SIG-M5 treated with dmso at 0.1 percent for 504 hours (cell line): ENCODE results near the gene PCDH9.

Experiments
- DNase-seq: peaks from one replicate; lab custom pipeline; 2025; ENCODE audit not compliant: unreplicated experiment; lab: John Stamatoyannopoulos, UW

PCDH9 gene

DNA sequence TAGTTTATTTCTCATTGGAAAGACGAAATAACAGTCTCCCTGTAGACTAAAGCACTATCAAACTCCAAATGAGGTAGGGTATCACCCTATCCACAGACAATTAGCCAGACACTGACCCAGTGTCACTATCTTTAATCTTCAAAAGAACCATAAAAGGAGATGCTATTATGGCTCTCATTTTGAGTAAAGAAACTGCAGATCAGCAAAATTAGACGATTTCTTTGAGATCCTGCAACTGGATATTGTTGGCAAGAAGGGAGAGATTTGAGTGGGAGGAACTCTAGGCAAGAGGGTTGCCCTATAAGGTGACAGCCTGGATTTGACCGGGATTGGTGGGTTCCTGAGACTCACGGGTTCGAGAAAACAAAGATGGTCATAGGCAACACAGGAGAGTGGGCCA, 71.2 kb downstream of the PCDH9 start:
- DNase-seq: no peak

DNA sequence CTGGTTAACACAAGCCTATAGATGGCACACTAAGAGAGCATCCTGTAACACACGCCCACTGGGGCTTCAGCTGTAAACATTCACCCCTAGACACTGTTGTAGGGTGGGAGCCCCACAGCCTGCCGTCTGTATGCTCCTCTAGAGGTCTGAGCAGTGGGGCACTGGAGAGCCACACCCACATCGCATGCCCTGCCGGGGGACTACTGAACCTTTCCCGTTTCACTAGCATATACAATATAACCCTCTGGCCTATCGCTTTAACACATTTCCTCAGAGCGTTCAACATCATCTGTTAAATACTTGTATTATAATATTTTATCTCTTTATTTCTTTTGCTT, 73.4 kb downstream of the PCDH9 start:
- no peak for DNase-seq

DNA sequence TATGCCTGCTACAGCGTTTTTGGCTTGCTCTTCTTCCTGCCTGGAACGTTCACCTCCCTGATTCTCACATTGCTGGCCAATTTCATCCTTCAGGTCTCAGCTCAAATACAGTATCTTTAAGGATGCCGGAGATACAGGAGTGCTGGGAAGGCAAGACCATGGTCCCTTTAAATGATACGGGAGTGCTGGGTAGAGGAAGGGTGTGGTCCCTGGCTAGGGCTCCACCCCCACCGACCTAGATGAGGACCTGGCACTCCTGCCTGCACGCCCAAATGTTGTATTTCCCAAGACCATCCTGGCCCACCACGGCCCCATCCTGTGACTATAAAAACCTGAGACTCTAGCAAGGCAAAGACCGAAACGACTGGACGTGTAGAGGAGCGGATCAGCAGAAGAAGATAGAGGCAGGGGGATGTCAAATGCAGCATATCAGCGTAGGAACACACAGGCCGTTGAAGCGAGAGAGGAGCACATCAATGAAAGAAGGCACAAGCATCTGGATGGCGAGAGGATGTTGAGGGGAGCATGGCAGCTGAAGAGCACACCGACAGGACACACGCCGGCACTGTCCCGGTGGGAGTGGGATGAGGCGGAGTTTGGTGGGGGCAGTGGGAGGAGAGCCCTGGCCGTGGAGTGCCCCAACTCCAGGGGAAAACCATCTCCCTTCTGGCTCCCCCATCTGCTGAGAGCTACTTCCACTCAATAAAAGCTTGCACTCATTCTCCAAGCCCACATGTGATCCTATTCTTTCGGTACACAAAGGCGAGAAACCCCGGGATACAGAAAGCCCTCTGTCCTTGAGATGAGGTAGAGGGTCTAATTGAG, 74.0 kb downstream of the PCDH9 start:
- DNase-seq: no peak

DNA sequence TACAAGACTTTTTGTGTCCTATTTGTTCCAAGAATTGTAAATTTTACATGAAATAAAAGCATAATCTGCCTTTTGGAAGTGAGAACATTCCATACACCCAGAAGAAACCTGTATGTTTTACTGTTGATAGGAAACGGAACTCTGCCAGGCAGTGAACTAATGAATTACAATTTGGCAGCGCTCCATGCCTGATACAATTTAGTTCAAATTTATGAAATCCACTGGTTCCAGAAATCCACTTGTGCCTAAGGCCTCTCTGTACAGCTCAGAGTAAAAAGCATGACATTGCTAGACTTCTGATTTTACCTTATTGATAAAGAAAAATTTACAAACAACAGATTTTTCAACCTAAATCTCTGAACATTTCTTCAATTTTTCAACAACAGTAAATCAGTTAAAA, 78.1 kb downstream of the PCDH9 start:
- no peak for DNase-seq

DNA sequence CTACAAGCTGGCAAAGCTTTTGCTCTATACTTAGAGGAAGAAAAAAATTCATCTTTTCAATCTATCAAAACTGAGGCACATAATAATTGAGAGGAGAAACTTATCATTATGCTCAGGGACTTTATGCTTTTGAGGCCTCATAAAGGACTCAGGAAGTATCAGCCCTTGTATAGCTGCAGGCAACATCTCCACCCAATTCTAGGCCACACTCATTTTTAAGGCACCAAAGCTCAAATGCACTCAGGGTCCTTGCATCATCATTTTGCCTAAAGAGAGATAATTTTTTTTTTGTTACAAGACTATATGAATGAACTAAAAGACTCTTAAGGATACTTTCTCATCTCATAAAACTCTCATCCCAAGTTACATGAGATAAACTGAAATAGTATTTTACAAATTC, 78.5 kb downstream of the PCDH9 start:
- DNase-seq: no peak

DNA sequence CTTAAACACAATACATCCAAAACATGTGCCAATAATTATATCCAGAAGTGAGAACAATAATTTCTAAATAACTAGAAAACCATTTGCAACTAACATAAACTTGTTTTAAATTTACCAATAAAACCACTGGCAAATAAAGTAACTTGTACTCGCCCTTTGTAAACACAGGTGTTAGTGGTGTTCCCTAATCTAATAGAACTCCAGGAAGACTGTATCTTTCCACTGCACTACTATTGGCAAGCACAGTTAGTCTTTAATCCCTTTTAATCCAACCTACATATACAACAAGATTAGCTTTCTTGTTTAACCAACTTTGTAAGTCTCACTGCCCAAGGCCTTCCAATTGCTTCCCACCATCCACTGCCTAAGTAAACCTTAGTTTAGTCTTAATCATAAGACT, 79.5 kb downstream of the PCDH9 start:
- no peak for DNase-seq

DNA sequence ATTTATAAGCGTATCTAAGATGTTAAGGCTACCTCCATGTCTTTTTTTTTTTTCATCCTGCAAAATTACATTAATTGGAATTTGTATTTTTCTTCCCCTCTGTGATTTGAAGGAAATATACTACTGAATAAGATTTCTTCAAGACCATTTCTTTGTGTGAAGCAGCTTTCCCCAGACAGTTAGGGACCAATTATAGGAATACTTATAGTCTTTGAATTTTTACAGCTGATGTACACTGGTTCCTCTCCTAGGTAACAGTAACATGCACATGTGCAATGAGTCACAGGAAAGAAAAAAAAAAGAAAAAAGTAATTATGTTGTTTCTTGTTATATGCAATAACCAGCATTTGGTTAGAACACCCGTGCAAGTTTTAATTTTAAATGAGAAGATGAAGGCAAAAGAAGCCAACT, 82.0 kb downstream of the PCDH9 start:
- no peak for DNase-seq

DNA sequence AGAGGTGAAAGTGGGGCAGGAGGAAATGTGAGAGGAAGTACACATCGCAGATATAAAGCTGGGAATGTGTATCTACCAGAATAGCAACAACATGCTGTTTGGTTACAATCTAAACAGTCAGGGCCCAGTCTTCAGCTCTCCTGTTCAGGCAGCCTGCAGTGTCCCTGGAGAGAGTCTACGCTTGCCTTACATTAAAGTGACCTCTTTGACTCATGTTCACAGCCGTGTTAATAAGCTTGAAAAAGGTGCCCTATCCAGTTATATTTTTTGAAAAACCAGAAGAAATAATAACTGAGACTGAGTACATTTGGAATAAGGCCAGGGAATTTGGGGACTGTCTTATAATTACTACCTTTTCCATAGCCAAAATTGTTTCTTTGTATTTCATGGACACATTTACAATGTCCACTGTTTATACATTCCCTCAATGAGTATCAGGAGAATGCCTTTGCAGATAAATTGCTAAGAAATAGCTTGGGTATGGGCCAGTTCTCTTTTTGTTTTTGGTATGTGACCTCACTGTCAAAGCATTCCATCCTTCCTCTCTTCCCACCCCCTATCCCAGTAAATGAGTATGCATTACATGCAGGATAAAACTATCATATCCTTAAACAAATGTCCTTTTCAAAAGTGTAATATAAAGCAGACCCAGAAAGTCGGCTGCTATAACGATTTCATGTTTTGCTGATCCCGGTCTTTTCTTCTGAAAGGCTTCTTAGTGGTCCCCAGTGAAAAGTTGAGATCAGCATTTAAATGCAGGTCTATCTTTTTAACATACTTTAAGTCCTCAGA, 82.6 kb downstream of the PCDH9 start:
- no peak for DNase-seq

DNA sequence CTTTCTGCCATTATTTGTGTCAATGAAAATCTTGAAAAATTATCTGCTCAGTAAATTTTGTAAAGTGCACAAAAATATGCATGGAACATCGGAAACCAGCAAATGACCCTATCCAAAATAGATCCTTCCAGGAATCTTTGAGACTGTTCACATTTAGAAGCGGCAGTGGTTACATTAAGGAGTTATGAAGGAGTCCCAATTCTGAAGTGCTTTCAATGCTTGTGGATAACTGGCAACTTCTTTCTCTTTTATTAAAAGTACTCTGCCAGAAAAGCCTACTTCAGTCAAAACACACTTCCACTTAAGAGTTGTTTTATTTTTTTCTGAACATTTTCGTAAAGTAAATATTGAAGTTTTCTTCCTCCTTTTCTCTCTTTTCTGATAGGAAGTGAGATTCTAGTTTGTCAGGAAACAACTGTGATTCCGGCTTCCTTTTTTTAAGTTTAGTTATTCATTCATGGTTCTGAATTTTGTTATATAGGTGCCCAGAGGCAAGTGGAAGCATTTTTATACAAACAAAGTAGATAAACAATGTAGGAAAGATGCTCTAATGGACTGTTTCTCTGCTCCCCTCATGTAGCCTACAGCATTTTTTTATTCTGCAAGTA, 83.5 kb downstream of the PCDH9 start:
- no peak for DNase-seq

DNA sequence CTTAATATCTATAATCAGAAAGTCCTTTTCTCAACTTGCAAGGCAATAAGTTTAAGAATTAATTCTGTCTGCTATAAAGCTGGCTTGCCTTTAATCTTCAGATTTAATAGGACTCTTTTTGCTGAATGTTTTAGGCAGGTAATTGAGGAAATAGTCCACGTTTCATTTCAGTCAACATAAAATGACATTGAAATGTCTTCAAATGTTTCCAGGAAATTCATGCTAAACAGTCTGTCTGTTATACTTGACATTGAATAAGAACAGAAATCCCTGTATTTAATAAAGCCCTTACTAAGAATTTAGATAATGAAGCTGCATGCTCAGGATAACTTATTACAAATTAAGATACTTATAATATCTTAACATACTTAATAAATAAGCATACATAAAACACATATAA, 84.2 kb downstream of the PCDH9 start:
- no peak for DNase-seq

DNA sequence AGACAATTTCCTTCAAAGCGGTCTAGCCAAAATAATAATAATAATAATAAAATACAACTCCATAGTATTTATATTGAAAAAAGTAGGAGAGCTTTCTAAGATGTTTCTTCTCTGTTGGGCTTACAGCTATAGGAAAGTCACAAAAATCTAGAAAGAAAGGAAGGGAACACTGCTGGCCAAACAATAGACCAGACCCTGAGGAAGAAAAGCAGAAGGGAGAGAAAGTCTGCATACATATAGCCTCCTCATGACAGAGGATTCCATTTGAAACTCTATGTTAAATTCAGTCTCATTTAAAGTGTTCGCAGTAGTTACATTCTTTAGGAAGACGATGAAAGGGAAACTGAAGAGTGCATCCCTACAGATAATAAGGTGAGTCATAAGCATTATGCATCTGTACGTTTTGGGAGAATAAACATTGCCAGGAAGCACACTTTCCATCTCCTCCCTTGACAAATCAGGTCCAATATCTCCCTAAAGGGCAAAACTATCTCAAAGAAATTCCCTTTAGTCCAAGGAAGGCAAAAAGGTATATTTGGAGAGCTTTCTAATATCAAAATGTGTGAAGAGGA, 86.5 kb downstream of the PCDH9 start:
- no peak for DNase-seq

DNA sequence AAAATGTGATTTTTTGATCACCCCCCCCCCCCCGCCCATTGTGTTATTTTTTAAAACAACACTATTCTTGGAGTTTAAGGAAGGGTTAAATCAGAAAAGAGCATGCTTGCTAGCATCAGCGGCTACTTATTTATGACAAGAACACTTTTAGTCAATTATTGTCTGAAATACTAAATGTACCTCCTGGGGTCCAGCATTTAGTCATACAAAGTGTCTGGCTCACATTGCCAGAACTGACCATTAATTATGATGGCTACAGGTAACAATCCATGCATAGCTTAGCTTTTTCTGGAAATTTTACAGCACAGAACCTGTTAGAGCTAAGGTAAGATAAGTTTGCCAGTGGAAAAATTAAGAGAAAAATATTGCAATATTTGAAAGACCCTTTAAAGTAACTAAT, 90.1 kb downstream of the PCDH9 start:
- no peak for DNase-seq

DNA sequence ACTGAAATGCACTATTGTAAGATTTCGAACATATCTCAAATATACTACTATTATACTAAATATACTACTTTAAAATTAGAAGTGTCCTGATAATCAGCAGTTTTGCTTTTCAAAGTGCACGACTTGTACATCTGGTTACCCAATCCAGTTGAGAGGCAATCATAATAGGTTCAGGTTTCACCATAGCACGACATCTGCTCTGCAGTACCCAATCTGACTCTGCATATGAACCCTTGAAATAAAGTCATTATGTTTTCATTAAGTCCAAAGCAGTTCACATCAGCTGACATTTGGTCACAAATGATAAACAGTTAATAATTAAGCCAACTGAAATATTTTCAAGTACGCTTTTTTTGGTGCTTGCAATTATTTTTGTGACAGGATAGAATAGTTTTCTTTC, 90.6 kb downstream of the PCDH9 start:
- DNase-seq: no peak

DNA sequence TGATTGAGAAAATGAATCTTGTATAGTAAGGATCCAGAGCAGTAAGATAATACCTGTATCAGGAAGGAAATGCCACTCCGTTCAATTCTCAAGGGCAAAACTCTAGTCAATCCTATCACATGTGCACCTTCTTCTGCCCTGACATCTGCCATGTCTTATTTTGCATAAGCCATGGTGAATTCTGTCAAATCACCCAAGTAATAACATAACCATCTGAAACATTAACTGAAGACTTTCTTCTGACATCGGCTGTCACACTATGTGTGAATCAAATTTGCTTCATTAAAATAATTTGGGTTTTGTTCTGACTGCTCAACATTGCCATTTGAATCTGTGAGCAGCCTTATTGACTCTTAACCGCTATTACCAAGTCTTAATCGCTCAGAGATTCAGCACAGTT, 91.2 kb downstream of the PCDH9 start:
- DNase-seq: no peak

DNA sequence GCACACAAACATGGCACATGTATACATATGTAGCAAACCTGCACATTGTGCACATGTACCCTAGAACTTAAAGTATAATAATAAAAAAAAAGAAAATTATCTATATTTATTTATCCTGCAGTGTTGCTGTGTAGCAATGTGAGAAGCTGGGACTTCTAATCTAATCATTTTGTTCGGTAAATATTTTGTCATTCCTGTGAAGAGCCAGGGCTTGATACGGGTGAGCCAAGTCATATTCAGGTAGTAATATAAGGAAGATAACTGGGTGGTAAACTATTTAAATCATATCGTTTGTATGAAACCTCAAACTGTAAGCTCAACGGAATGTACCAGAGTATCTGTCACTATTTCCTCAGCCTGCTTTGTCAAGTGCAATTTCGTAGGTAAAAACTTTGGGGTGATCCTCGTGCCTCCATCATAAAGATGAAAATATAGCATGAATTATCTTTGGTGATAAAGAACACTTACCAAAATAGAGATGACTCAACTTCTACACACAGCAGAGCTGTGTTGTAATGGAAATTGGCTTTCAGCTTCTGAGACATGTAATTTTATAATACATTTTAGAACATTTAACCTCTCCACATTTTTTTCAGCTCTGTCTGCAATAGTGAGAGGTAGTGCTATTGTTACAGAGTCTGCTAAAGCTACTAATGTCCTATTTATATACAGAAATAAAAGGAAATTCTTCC, 92.9 kb downstream of the PCDH9 start:
- no peak for DNase-seq

DNA sequence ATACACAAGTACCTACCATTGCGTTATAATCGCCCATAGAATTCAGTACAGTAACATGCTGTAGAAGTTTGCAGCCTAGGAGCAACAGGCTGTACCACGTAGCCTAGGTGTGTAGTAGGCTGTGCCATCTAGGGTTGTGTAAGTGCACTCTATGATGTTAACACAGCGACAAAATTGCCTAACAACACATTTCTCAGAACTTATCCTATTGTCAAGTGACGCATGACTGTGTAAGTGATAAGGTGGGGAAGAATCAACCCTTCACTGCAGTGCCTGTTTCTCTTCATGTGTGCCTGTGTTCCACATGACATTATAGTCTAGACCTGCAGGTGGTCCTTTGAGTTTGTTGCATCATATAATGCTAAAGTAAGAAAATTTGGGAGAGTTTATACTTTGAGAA, 94.0 kb downstream of the PCDH9 start:
- no peak for DNase-seq

DNA sequence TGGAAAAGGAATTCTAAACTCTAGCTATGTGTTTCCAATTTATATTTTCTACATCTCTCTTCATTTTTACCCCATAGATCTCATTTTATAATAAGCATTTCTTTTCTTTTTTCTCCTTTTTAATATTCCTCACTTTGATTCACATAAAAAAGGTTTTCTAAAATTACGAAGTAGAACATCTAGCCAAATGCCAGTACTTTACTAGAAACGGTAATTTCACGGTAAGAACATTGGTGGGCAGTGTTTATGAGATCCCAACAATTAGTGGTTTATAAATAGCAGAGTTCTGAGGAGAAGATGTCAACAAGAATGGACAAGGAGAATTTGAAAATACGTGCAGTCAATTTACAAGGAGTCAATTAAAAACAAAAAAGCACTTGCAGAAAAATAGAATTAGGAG, 94.8 kb downstream of the PCDH9 start:
- DNase-seq: no peak

DNA sequence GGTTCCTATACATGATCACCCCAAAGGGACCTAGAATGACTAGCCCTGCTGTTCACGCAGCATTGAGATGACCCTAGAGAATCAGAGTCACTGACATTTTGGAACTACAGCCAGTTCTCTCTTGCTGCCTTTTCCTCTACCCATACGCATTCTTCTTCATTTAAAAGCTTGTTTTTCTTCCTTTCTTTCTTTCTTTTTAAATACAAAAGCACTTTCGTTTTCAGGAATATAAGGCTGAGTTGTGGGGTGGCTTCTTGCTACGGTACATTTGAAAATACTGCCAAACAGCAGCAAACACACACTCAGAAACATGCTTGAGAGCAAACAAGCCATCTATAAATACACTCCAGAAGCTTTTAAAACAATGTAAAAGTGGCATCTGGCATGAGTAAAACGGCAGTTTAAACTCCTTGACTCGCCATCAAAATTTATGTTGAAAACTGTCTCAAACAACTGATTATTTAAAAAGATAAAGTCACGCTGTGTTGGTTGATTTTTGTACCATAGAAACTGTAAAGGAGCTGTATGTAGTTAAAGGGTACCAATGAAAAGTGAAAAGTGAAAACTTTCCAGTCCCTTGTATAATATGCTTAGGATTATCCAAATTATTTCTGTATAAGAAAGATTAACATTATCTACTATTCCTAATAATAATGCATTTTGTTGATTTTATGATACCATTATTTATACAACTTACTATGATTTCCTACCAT, 95.6 kb downstream of the PCDH9 start:
- no peak for DNase-seq

DNA sequence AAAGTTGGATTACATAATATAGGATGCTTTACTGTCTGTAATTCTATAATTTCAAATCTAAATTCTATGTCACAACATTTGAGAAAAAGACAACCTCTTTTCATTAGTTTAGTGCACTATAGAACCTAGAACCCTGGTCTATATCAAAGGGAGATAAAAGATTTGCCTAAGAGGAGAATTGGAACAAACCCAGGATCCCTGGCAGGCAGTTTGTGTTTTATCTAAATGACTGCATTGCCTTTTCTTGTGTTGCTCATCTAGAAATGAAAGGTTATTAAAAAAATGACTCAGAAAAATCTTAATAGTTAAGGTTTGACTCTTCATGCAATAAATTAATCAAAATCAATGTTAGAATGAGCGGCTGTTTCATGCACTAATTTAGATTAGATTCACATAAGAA, 96.7 kb downstream of the PCDH9 start:
- DNase-seq: no peak

DNA sequence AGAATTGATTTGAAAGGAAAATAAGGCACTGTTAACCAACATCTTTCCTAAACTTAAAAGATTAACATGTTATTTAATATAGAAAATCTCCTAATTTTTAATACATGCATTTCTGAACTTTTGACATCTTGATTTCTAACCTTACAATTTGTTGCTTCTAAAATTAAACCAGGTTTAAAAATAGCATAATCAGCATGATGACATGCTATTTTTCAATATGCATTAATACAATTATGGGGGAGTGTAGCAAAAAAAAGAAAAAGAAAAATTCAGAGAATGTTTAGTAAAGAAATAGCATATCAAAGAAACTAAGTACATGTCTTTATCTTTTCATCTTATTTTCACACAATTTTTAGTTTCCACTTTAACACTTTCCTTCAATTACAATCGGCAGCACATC, 98.7 kb downstream of the PCDH9 start:
- no peak for DNase-seq

DNA sequence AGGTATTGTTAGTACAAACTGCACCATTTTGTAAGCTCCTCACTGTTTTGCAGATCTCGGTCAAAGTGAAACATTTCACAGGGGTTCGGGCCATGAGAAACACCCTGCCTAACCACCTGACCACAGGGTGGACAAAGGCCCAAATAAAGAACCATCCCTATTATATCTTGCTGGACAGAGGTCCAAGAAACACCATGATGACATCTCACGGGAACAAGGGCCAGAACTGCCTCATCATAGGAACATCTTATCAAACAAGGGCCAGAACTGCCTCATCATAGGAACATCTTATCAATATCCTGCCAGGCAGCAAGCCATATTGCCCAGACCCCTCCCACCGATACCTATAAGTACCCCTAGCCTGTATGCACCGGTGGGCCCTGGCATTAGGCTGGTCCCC, 99.7 kb downstream of the PCDH9 start:
- no peak for DNase-seq
